Measurements from ENCODE around the gene NDST1. TPM values are rescaled to one million over a fixed set of nuclear protein-coding genes. Genes with fewer than 3 reads are reported as not detected.

Gene NDST1
- total and polyA plus RNA-seq, 4 donors: 45.6 to 145 (median 60.7) TPM

DNA sequence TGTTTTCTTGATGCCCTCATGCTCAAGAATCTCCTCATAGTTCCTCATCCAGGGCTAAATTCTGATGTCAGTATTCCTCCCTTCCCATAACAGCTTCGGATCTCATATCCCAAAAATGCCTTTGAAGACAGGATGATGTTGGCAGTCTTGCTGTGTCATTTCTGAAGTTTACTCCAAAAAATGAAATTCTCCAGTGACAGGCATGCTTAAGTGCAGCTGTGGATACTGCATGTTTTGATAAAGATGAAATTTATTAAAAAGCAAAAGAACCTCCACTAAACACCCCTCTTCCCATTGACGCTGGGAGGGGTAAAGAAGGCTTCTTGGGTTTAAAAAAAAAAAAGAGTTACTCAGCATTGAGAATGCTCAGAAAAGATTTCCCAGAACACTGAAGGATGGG, 43.1 kb downstream of the NDST1 start:
- H3K36me3 ChIP-seq (ENCODE audit: control insufficient read depth in 4 of 4, insufficient read depth in 4 of 4, low read length in 4 of 4): peaks cover 13 to 67% (median 39%) of the 10 kb centered on the region in 4 donors
- no peak overlapping the region for H3K4me3 ChIP-seq
- DNase-seq: no peak
- ATAC-seq (ENCODE audit: insufficient read depth, low FRiP score): no peak
- H3K27me3 ChIP-seq (ENCODE audit: control insufficient read depth in 3 of 3, insufficient read depth in 3 of 3, low read length in 2 of 3): no peaks in the 10 kb centered on the region
- H3K9ac ChIP-seq (ENCODE audit: insufficient read depth in 1 of 2, low read length in 2 of 2): no peak overlapping the region
- no peaks in the 10 kb centered on the region for H3K9me3 ChIP-seq (ENCODE audit: control insufficient read depth in 4 of 4, insufficient read depth in 3 of 4, low read length in 3 of 4)
- H3K27ac ChIP-seq (ENCODE audit: low read depth in 1 of 2, low read length in 1 of 2): no peak overlapping the region
- no peaks in the 10 kb centered on the region for H3K4me1 ChIP-seq (ENCODE audit: control insufficient read depth in 5 of 5, insufficient read depth in 5 of 5, low read length in 5 of 5)
- TF ChIP-seq, protein P1, sequence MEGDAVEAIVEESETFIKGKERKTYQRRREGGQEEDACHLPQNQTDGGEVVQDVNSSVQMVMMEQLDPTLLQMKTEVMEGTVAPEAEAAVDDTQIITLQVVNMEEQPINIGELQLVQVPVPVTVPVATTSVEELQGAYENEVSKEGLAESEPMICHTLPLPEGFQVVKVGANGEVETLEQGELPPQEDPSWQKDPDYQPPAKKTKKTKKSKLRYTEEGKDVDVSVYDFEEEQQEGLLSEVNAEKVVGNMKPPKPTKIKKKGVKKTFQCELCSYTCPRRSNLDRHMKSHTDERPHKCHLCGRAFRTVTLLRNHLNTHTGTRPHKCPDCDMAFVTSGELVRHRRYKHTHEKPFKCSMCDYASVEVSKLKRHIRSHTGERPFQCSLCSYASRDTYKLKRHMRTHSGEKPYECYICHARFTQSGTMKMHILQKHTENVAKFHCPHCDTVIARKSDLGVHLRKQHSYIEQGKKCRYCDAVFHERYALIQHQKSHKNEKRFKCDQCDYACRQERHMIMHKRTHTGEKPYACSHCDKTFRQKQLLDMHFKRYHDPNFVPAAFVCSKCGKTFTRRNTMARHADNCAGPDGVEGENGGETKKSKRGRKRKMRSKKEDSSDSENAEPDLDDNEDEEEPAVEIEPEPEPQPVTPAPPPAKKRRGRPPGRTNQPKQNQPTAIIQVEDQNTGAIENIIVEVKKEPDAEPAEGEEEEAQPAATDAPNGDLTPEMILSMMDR (IDR thresholded peaks at IDR 0.05; ENCODE audit: control extremely low read depth, extremely low read depth): no peak
- 74 to 80% methylated on average over 2 of the region's 2 CpGs for WGBS, 2 donors

DNA sequence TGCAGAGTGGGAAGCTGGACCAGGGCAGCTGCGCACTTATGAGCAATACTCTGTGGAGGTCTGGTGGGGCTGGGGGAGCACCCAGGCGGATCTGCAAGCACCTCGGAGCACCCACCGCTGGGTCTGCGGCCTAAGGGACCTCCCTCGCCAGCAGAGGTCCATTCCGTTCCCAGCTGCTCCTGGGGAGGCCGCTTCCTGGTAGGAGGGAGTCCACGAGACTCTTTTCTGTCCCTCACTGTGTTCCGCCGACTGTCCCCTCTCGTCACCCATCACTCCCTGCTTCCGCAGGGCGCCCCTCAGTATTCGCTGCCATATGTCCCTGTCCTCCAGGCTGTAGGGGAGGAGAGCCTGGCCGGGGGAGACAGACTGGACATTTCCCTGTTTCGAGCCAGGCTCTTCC, 45.5 kb downstream of the NDST1 start:
- Histone ChIP-seq H3K27ac (ENCODE audit: low read depth in 1 of 2, low read length in 1 of 2) (no peak overlapping the region), H3K9ac (ENCODE audit: insufficient read depth in 1 of 2, low read length in 2 of 2) (no peak overlapping the region), H3K4me3 (no peak overlapping the region), H3K36me3 (ENCODE audit: control insufficient read depth in 4 of 4, insufficient read depth in 4 of 4, low read length in 4 of 4) (peaks cover 13 to 54% (median 29%) of the 10 kb centered on the region in 4 donors), H3K27me3 (ENCODE audit: control insufficient read depth in 3 of 3, insufficient read depth in 3 of 3, low read length in 2 of 3) (no peaks in the 10 kb centered on the region), H3K4me1 (ENCODE audit: control insufficient read depth in 5 of 5, insufficient read depth in 5 of 5, low read length in 5 of 5) (peaks cover 0 to 6% (median 0%) of the 10 kb centered on the region in 5 donors), H3K9me3 (ENCODE audit: control insufficient read depth in 4 of 4, insufficient read depth in 3 of 4, low read length in 3 of 4) (no peaks in the 10 kb centered on the region)
- no peak for DNase-seq
- 95% methylated on average over 17 of the region's 17 CpGs for WGBS, 2 donors
- TF ChIP-seq, protein P1 (IDR thresholded peaks at IDR 0.05; ENCODE audit: control extremely low read depth, extremely low read depth): no peak
- ATAC-seq (ENCODE audit: insufficient read depth, low FRiP score): no peak

DNA sequence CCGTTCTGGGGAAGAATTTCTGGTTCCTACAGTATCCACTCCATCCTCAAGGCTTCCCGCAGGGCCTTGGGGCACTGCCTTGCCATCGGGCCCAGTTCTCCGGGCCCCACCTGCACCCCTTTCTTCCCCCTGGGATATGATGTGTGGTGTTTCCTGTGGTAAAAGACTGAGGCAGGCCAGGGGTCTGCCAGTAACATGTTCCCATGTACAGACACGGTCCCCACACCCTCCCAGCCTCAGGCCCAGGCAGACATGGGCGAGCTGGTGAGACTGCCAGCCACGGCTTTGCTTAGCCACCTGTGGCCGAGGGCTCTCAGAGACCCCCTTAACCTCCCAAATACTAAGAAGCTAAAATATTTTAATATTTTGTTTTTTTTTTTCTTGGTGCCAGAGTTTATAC, 46.0 kb downstream of the NDST1 start:
- Histone ChIP-seq H3K27me3 (ENCODE audit: control insufficient read depth in 3 of 3, insufficient read depth in 3 of 3, low read length in 2 of 3) (no peaks in the 10 kb centered on the region), H3K9me3 (ENCODE audit: control insufficient read depth in 4 of 4, insufficient read depth in 3 of 4, low read length in 3 of 4) (no peaks in the 10 kb centered on the region), H3K36me3 (ENCODE audit: control insufficient read depth in 4 of 4, insufficient read depth in 4 of 4, low read length in 4 of 4) (peaks cover 13 to 52% (median 29%) of the 10 kb centered on the region in 4 donors), H3K4me3 (no peak overlapping the region), H3K9ac (ENCODE audit: insufficient read depth in 1 of 2, low read length in 2 of 2) (no peak overlapping the region), H3K4me1 (ENCODE audit: control insufficient read depth in 5 of 5, insufficient read depth in 5 of 5, low read length in 5 of 5) (peaks cover 0 to 6% (median 0%) of the 10 kb centered on the region in 5 donors), H3K27ac (ENCODE audit: low read depth in 1 of 2, low read length in 1 of 2) (no peak overlapping the region)
- TF ChIP-seq, protein P1 (IDR thresholded peaks at IDR 0.05; ENCODE audit: control extremely low read depth, extremely low read depth): no peak
- no peak for ATAC-seq (ENCODE audit: insufficient read depth, low FRiP score)
- 94 to 97% methylated on average over 8 of the region's 8 CpGs for WGBS, 2 donors
- no peak for DNase-seq

DNA sequence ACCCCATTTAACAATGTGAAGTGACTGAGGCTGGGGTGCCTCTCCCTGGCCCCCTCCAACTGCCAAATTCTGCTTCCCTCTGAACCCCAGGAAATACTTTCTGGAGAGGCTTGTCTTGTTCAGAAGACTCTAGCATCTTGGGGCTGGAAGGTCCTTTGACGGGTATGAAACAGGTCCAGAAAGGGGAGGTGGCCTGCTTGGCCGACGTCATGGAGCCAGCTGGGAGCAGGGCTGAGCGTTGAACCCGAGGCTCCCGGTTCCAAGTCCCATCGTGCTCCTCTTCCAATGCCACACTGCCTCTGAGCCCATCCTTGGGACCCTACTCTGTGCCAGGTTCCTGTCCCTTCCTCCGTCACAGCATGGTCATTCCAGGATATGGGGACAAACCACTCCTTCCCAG, 46.9 kb downstream of the NDST1 start:
- TF ChIP-seq, protein P1 (IDR thresholded peaks at IDR 0.05; ENCODE audit: control extremely low read depth, extremely low read depth): no peak
- H3K9me3 ChIP-seq (ENCODE audit: control insufficient read depth in 4 of 4, insufficient read depth in 3 of 4, low read length in 3 of 4): no peaks in the 10 kb centered on the region
- no peak overlapping the region for H3K9ac ChIP-seq (ENCODE audit: insufficient read depth in 1 of 2, low read length in 2 of 2)
- H3K4me1 ChIP-seq (ENCODE audit: control insufficient read depth in 5 of 5, insufficient read depth in 5 of 5, low read length in 5 of 5): peaks cover 0 to 6% (median 0%) of the 10 kb centered on the region in 5 donors
- no peak overlapping the region for H3K27ac ChIP-seq (ENCODE audit: low read depth in 1 of 2, low read length in 1 of 2)
- H3K27me3 ChIP-seq (ENCODE audit: control insufficient read depth in 3 of 3, insufficient read depth in 3 of 3, low read length in 2 of 3): no peaks in the 10 kb centered on the region
- no peak overlapping the region for H3K4me3 ChIP-seq
- DNase-seq: no peak
- peaks cover 13 to 45% (median 23%) of the 10 kb centered on the region in 4 donors for H3K36me3 ChIP-seq (ENCODE audit: control insufficient read depth in 4 of 4, insufficient read depth in 4 of 4, low read length in 4 of 4)
- no peak for ATAC-seq (ENCODE audit: insufficient read depth, low FRiP score)
- WGBS, 2 donors: 81 to 87% methylated on average over 8 of the region's 8 CpGs

Data from lung (tissue), 12 donors.